Stimulated activated CD8-positive, alpha-beta memory T cell treated with anti-CD3 and anti-CD28 coated beads, Interleukin-7, amount 100 ng/mL, for 4 hours (primary cell): ENCODE data around the gene CDK5R2.
A peak's percentile ranks its signal among the peaks of the same experiment; 100 is the strongest.

ENCODE experiments used
- DNase-seq, 2 donors: peaks; one replicate each; pipeline ENCODE4 v3.0.0-alpha.2; 2020; ENCODE audit warnings: low read depth in 2 of 2

Gene CDK5R2

DNA sequence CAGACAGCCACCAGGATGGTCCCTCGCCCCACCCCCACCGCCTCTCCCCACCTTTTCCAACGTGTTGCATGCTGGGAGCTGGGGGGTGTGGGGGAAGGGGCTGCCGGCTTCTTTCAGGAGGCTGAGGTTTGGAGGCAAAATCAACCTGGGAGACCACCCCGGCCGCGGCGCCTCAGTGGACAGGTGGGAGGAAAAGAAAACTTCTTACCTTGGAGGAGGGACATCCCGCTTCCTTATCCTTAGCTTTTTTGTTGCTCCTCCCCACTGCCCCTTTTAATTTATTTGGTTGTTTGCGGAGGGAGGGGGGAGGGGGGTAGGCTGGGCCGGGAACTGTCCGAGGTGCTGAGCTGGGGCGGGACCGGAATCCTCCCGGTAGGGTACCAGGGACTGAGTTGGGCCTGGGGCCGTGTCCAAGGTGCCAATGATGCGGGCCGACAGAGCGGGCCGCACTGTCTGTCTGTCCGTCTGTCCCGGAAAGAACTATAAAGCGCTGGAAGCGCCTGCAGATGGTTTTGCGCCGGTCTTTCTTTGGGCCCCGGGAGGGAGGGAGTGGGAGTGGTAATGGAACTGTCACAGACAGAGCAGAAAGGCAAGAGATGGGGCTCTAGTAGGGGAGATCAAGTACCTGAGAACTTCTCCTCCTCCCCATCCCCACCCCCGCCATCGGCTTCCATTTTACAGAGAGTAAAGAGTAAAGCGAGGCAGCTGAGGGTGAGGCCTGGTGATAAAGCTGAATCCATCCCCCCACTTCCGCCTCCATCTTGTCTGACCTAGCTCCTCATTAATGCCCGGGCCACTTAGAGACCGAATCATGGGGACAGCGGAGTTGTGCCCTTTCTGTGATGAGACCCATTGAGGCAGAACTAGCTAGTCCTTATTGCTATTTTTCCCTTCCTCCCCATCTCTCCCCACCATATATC lies 2.4 kb downstream of the CDK5R2 start:
- no peak for DNase-seq

DNA sequence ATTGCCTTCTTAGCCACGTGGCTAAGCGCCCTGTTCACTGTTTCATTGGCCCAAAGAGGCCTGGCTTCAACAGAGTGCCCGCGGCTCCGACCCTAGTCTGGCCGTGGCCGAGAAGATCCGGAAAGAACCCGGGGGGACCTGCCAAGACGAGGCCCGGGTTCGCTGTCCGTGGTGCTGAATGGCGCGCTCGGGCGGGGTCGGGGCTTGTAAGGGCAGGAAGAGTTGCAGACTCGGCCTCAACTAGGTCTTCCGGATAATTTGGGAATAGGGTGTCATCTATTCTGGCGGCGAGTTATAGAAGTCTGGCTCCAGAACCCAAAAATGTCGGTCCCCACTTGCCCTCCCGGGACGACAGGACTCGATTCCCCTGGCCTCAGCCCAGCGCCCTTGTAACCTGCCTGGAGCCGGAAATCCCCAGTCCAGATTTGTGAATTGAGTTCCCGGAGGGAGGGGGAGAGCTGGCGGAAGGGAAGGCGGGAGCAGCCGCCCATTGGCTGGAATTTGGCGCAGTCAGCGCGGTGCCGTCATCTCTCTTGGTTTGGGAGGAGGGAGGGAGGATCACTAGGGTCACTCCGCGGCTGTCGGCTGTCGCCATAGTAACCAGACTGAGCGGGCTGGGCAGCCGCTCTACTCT lies 3.5 kb downstream of the CDK5R2 start:
- DNase-seq = peak in 1 of 2 donors; percentile 19

DNA sequence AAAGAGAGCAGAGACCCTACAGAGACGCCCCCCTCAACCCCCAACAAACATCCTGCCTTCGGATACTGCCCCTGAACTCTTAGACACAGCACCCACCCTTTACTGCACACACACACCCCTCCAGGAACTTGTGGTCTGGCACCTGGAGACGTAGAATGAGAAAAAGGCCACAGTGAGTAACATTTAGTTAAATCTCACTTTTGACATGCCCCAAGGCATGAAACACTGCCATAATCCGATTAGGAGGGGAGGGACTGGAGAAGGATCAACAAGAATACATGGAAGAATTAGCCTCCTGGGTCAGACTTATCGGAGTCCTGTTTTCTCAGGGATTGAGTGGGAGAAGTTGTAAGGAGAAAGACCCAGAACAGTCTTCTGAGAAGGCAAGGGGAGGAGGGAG lies 4.1 kb downstream of the CDK5R2 start:
- no peak for DNase-seq

DNA sequence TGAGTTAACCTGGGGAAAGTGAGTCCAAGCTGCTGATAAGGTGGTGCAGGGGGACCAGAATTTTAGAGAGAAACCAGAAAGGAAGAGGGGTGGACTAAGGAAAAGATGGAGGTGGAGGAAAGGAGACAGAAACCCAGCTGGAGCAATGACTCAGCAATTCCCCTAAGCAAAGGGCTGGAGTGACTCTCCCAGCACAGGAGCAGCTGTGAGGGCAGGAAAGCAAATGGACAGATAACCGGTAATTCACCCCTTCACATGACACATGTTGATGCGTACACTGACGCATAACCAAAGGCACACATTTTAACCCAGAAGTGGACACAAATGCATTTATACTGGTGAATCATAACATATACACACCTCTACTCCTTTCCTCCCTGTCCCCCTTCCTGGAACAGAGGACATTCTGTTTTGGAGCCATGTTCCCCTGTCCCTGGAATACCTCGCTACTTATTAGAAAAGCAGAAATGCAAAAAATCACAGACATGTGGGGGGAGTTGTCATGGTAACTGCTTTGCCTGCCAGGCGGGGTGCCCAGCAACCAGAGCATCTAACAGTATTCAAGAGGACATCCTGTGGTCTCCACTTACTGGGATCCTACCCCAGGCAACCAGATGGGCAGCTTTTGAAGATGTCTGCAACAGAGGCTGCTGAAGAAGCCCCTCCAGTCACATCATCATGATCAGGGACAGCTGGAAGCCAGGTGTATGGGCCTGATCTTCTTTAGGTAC lies 4.7 kb downstream of the CDK5R2 start:
- no peak for DNase-seq

DNA sequence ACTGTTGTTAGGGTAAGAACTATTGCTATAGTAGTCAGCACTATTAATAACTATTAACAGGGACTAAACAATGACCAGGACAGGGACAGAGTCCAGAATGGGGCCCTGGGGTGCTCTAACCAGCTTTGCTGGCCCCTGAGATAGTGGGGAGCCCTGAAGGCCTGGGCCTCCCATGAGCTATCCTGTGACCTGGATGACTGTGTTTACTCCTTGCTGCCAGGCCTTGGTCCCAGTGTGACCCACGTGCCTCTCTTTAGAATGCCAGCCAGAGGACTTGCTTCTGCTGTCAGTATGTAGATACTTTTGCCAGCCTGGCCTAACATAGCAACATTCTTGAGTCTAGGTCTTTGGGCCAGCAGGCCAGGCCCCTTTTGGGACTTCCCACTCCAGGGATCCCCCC lies 11.4 kb downstream of the CDK5R2 start:
- no peak for DNase-seq

DNA sequence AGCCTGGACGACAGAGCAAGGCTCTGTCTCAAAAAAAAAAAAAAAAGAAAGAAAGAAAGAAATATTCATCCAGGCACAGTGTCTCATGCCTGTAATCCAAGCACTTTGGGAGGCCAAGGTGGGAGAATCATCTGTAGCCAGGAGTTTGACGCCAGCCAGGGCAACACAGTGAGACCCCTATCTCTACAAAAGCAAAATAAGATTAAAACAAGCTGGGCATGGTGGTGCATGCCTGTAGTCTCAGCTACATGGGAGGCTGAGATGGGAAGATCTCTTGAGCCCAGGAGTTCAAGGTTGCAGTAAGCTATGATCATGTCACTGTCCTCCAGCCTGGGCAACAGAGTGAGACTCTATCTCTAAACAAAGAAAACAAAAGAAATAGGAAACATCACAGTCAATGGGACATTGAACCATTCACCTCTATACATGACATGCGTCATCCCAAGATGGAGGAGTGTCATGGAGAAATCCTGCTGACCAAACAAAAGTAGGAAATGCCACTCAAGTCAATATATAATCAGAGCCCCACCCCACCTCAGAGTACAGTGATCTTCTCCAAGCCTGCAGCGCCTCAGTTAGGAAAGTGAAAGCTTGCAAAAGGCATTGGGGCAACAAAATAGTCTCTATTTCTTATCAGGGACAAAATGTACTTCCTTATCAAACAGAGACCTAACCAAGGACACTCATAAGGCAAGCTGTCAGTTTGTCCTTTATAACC lies 15.8 kb downstream of the CDK5R2 start:
- no peak for DNase-seq

DNA sequence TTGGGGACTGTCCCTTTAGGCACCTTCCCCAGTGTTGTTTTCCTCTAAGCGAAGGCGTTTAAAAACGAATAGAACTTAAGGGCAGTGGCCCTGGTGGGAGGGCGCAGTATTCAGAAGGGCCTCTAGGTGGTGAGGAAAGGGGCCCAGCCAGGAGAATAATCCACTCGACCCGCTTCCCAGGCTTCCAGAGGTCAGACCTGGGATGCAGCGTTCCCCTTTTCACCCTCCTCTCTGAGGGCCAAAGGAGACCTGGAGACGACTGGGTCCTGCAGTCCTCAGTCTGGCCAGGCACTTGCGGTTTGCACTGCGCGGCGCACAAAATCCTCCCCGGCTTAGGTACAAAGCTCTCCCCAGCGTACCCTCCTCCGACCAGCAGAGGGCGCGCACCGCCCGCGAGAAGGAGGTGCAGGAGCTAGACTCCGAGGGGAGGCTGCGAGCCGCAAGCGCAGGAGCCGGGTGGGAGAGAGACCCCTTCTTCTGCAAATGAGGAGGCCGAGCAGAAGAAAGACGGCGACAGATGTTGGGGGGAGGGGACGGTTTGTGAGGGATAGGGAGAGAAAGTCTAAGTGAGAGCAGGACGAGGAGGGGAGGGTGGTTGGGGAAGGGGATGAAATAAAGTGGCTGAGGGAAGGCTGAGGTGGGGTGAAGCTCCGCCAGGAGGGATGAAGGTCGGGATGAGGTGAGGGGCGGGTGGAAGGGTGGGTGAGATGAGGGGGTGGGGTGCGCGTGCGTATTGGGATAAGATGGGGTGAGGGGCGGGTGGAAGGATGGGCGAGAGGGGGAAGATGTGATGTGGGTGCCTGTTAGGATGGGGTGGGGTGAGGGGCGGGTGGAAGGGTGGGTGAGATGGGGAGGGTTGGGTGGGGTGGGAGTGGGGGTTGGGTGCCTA lies 20.6 kb downstream of the CDK5R2 start:
- DNase-seq = peak; percentile 65 to 71

DNA sequence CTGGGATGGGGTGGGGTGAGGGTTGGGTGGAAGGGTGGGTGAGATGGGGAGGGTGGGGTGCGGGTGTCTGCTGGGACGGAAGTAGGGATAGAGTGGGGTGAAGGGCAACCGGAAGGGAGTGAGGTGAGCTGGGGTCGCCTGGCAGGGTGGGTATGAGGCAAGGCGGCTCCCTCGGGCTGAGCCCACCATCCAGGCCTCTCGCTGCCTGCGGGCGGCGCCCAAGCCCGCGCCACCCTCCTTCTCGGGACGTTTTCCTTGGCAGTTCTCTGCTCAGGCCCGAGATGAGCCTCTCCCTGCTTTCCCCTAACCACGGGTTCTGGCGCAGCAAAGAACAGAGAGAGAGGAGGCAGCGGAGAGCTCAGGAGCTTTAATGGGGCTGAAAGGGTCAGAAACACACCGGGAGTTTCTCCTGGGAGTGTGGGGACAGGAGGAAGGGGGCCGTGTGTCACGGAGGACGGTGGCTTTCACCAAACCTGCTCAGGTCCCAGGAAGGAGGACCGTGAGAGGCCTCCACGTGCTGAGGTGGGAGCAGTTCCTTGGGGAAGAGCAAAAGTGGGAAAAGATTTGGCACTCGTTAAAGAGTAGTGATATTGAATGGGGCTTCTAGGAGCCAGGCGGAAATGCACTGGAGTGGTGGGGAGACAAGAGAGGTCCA lies 21.4 kb downstream of the CDK5R2 start:
- no peak for DNase-seq

DNA sequence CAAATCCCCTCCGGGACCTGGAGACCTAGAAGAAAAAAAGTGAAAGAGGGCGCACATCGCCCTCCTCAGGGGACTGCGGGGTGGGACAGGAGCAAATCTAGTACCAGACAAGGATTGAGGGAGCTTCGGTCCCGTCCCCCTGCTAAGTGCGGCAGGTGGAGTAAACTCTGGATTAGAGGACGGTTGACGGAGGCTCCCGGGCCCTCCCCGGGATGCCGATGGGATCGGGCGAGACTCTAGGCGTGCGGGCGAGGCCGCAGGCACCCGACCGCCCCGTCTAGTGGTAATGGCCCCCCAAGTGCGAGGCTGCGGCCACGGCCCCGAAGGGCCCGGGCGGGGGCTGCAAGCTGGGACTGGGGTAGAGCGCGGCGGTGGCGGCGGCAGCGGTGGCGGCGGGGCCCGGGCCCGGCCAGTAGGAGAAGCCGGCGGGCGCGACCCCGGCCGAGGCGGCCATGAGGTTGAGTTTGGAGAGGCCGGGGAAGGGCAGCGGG lies 22.0 kb downstream of the CDK5R2 start:
- no peak for DNase-seq

DNA sequence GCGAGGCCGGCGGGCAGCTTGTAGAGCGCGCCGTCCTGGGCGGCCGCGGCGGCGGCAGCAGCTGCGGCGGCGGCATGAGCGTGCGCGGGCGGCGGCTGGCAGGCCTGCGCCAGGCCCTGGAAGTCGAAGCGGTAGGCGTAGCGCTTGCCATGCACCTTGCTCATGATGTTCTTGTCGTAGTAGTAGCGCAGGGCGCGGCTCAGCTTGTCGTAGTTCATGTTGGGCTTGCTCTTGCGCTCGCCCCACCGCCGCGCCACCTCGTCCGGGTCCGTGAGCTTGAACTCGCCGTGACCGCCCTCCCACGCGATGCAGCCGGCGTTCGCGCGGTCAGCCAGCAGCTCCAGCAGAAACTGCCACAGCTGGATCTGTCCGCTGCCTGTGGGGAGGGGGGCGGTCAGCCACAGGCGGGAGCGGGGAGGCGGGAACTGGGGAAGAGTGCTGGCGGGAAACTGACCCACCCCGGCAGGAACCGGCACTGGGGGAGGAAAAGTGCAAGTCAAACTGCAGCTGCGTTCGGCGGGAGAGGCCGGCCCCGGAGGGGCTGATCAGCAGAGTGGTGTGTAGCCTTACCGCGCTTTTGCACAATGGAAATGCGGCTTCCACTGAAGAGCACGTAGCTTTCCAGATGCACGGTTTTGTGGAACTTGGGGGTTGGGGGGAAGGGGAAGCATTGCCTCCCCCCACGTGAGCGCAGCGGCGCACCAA lies 22.6 kb downstream of the CDK5R2 start:
- DNase-seq = peak in 1 of 2 donors; percentile 34

DNA sequence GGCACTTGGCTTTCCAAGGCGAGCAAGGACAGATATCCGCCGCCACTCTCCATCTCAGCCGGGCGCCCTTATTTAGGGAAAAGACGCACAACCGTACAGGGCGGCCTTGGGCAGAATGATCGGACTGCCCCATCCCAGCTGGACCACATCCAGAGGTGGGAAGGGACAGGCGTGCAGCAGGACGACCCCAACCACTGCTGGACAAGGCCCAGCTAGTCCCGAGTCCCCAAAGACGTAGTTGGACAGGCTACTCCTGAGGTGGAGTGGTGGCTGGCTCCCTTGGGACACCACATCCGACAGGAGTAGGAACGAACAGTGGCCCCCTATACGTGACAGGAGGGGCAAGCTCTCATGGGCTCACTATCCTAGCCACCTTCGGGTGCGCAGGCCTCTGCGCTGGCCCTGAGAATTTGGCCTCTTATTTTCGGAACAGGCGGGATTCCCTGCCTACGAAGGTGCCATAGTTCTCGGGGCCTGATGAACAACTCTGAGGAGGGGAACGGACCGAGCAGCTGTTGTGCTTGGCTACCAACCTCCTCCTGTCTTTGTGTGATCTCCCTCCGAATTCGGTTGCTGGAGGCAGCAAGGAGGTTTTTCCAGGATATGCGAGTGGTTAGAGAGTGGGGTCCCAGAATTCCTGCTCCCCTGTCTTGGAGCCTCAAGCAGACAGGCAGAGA lies 23.3 kb downstream of the CDK5R2 start:
- DNase-seq = no peak

DNA sequence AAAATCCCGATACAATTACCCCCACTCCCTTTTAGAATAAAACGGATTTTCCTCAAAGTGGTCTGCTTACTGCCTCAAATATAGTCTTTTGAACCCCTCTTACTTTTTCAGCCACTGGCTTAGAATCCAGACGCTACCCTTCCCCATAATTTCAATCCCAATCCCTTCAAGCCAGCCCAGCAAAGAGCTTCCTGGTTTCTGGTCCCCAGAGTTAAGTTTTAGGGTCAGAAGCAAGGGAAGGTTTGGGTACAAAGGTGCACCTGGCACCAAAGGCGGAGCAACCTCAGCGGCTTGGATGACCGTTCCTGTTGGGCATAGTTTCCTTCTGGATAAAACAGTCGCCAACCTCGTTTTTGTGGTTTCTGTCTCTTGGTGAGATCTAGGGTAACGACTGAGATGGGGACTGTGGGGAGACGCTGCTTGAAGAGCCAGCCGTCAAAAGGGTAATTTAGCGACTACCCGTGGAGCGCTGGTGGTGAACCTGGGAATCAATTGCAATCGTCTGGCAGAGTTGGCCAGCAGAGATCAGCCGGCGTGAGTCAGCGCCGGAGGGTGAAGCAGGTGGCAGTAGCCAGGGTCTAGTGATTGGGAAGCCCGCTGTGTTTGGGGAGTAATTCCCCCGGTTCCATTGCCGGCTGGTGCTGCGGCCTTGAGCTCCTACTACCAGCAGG lies 23.9 kb downstream of the CDK5R2 start:
- DNase-seq = no peak

DNA sequence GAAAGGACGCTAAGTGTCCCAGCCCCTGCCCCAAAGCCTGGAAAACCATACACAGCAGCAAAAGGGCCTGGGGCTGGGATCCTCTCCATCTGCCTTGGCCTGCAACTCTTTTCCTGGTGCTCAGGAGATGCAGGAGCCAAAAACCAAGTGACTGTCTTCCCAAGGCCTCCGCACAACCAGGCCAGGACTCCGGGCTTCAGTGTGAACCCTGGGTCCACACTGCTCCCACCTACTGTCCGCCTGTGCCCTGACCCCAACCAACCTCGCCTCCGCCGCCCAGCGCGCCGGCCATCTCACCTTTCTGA lies 24.4 kb downstream of the CDK5R2 start:
- DNase-seq = no peak

DNA sequence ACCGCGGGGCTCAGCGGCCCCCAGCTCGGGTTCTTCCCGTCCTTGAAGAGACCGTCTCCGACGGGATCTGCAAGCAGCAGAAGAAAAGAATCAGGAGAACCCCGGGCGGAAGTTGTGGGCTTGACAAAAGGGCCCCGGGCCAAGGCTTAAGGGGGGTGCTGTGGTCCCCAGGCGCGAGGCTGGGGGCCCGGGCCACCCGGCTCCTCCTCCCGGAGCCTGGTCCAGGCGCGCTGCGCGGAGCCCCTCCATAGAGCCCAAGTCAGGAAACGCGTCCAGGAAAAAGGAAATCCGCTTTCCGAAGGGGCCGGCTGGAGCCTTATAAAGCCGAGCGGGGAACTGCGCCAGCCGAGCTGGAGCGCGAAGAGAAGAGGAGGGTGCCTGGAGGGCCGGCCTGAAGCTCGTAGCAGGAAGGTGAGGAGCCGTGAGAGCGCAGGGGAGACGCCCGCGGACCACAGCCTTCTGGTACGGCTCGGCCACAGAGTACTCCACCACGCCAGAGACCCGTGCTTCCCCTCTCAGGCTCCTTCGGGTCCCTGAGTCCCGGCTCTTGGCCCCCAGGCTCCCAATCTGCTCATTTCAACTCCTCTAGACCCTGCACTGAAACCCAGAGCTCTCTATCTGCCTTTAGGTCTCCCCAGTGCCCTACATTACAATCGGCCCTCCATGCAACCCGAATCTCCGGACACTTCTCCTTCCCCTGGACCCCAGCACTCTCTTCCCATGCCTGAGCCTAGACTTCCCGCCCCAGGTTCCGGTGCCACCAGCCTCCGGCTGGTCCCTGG lies 25.0 kb downstream of the CDK5R2 start:
- DNase-seq = no peak

DNA sequence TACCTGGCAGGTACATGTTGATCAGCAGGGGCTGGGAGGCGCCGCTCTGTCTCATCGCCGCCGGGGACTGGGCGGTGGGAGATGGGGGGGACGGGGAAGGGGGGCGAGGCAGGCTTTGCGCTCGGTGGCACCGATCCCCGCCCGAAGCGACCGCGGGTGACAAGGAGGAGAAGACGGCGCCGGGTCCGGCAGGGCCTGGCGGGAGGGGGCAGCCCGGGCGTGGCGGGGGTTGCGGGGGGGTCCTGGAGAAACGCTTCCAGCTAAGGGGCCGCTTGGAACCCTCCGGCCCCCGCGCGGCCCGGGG lies 25.5 kb downstream of the CDK5R2 start, which contains the start of gene FEV:
TSS of gene FEV (minus strand) at position 164 of the 304 bp plus-strand sequence. CDS start at position 55, 109 bp downstream.
- DNase-seq = no peak

DNA sequence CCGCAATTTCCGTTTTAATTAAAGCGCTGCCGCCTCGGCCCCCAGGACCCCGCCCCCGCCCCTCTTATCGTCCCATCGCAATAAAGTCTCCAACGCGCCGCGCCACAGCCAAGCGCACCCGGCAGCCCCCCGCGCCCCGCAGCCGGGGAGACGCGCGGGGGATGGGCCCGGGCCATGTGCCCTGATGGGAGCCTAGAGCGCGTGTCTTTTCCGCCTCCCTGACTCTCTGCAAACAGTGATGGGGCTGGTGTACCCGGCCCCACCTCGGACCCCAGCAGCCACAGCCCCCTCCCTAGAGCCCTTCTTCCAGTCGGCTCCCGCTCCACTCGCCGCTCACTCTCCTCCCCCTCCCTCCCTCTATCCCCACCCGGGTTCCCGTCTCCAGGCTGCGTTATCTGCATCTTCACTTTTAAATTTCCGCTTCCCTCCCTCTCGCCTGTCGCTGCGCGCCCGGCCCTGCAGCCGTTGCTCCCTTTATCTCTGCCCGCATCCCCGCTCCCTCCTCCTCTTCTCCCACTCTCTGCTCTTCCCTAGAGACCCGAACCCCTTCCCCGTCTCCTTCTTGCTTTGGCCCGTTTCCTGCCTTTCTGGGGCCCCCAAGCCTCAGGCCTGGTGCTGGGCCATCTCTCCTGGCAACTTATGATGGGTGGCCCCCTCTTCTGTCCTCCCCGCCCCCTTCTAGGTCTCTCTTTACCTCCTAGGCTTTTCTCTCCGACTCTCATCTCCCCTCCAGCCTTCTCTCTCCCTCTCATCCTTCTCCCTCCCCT lies 26.0 kb downstream of the CDK5R2 start:
- DNase-seq = no peak

DNA sequence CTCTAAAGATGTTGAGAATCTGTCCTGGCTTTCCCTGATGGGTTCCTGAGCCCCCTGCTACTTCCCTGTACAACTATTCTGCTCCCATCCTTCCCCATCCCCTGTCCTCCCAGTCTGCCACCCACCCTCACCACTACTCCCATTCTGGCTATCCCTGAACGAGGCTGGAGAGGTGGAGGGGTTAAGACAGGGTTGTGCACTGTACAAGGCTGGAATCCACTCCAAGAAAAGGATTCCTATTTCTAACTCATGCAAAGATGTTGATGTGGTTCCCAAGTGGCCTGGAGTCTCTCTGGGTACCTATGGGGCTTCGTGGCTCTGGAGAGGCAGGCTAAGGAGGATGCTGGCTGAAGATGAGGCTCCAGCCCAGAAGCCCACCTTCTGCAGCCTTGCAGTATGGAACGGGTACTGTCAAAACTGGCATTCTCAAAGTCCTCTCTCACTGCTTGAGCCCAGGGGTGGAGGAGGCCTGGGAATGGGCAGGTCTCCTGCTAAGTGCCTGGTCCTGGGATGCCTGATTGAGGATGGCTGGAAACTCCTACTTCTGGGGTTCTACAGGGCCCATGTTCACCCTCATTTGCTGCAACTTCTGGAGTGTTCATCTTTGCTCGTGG lies 26.8 kb downstream of the CDK5R2 start:
- no peak for DNase-seq
